AG04449 (cell line): ENCODE results near the gene FAU.

ENCODE experiments used
- CTCF ChIA-PET: fragments of 350-600 bp; formaldehyde crosslinking; extraction: SDS; loops from one replicate; lab custom pipeline; 2021; ENCODE audit warnings: antibody characterized with exemption; lab: Yijun Ruan, JAX
- POLR2A ChIA-PET: fragments of 400-600, 350-600 bp; formaldehyde crosslinking; extraction: SDS; loops from one replicate; lab custom pipeline; 2020; ENCODE audit warnings: antibody characterized with exemption, inconsistent platforms; lab: Yijun Ruan, JAX
- DNase-seq: peaks from one replicate; pipeline ENCODE4 v3.0.0-alpha.2; 2010; ENCODE audit warnings: low read depth, low spot score
- H3K4me3 ChIP-seq: 2 replicates; pipeline ENCODE4 v1.5.1; 2011; ENCODE audit warnings: low read depth, mild to moderate bottlenecking, control low read depth, low read length
- CTCF ChIP-seq: IDR thresholded peaks from one replicate; pipeline ENCODE4 v1.5.1; 2011; ENCODE audit warnings: mild to moderate bottlenecking, moderate library complexity, low read length, control low read depth, inconsistent platforms; ENCODE audit not compliant: insufficient read depth; ENCODE audit errors: missing control alignments

FAU gene

GRCh38 chr11:65107751-65108468, 14.0 kb downstream of the FAU start:
- ChIA-PET CTCF (interaction anchor here (6.4 to 7.0 kb wide), 2 partner anchors 11 to 12 kb away, joined by 72 to 169 read pairs; partner anchors contain the start of genes FAU, MRPL49, VPS51 and ZNHIT2), POLR2A (no interaction called here)
- no peak for DNase-seq
- H3K4me3 ChIP-seq = no peak overlapping the region
- no peak for TF ChIP-seq CTCF

- POLR2A ChIA-PET = no interaction called here
- no peak for TF ChIP-seq CTCF
- CTCF ChIA-PET = interaction anchor here (6.4 to 7.0 kb wide), 2 partner anchors 10 to 13 kb away, joined by 72 to 169 read pairs; partner anchors contain the start of genes FAU, MRPL49, VPS51 and ZNHIT2
- H3K4me3 ChIP-seq = no peak overlapping the region
- DNase-seq = no peak
These were observed 14.9 kb downstream of the FAU start for GRCh38 chr11:65107078-65107477.

- ChIA-PET POLR2A (no interaction called here), CTCF (interaction anchor here (0.6 to 4.8 kb wide), 2 partner anchors 8 to 258 kb away, joined by 3 to 51 read pairs; partner anchors contain the start of gene TM7SF2)
- TF ChIP-seq CTCF = no peak
- no peak overlapping the region for H3K4me3 ChIP-seq
- no peak for DNase-seq
These were observed 17.3 kb downstream of the FAU start for GRCh38 chr11:65104628-65105027.

- POLR2A ChIA-PET = no interaction called here
- CTCF ChIA-PET = interaction anchor here (1.4 to 4.8 kb wide), 5 partner anchors 9 to 89 kb away, joined by 4 to 51 read pairs (median 6); partner anchors contain the start of genes ARL2, TM7SF2 and ZNHIT2
- no peak for TF ChIP-seq CTCF
- DNase-seq = no peak
- H3K4me3 ChIP-seq = no peak overlapping the region
These were observed 18.5 kb downstream of the FAU start for GRCh38 chr11:65103476-65103875.

GRCh38 chr11:65102142-65103095, 19.5 kb downstream of the FAU start:
- POLR2A ChIA-PET = interaction anchor here (0.6 to 1.0 kb wide), 3 partner anchors 8 to 16 kb away, joined by 3 to 4 read pairs (median 3); no protein-coding TSS in a partner anchor
- TF ChIP-seq CTCF = no peak
- no peak overlapping the region for H3K4me3 ChIP-seq
- CTCF ChIA-PET = interaction anchor here (0.9 to 4.8 kb wide), 9 partner anchors 9 to 88 kb away, joined by 3 to 51 read pairs (median 5); partner anchors contain the start of genes ARL2, TM7SF2 and ZNHIT2
- DNase-seq = no peak
